A673 (cell line): ENCODE measurements around the gene CCSAP.

Source experiments
- CTCF ChIP-seq: fragments of 300-800, 200-600 bp; sonication (generic); conservative IDR thresholded peaks from 2 replicates; pipeline ENCODE4 v1.5.1; 2017; ENCODE audit warnings: low read depth, mild to moderate bottlenecking, antibody characterized with exemption, low read length, moderate library complexity, mixed read lengths
- EZH2 ChIP-seq: fragments of 200-600 bp; sonication (generic); IDR thresholded peaks from 2 replicates; pipeline ENCODE4 v1.6.1; 2017; ENCODE audit warnings: borderline replicate concordance, low read depth, mild to moderate bottlenecking, mixed read lengths, antibody characterized with exemption, low read length; ENCODE audit not compliant: poor library complexity, severe bottlenecking

- TF ChIP-seq CTCF (no peak), EZH2 (no peak)
These were observed 45.1 kb downstream of the CCSAP start for GRCh38 chr1:229297746-229298145.
